ENCODE data around the gene IFIT5.

IFIT5 gene

DNA sequence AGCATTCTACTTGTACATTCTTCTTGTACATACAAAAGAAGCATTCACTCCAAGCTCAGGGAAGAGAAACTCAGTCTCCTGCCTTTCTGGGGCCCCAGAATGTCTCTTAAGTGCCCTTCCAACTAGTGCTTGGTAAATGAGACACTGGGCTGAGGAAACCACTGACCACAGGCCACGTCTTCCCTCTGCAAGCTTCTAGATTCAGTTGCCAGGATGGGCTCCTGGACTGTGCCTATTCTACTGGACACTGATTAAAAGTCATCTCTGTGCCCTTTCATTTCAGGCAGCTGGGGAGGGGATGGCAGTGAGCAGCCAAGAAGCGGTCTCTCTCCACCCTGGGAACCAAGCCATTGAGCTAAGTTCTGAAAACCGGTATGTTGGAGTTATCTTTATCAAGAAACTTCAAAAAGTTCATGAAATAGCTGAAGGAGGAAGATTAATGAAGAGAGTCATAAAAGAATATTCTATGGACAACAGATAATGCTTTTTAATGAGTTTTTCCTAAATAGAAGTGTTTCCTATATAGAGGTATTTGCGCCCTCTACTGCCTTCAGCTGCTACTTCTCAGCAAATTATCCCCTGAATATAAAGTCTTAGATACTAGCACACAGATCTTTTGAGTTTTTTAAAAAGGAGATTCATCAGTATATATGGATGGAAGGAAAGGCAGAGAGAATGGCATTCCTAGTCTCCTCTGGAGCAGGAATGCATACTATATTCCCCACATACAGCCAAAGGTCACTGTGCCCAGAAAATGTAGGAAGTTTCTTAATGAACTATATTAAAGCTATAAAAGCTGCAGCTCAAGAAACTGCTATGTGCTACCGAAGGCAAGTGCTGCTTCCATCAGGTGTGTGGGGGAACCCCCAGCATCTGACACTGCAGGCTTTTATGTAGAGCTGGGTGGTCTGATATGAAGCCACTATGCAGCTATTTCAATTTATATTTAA is 44.9 kb upstream of the IFIT5 start:
- Histone ChIP-seq H4K20me1 (ENCODE audit: insufficient read depth, low read length) (no peaks in the 10 kb centered on the region), H3K79me2 (ENCODE audit: low read length) (no peaks in the 10 kb centered on the region), H2AFZ (ENCODE audit: low read depth, low read length) (no peak overlapping the region), H3K27me3 (ENCODE audit: low read depth, low read length) (no peaks in the 10 kb centered on the region), H3K4me2 (ENCODE audit: low read length) (no peak overlapping the region), H3K4me3 (ENCODE audit: low read length) (no peak overlapping the region), H3K36me3 (replicated peaks; ENCODE audit: low read depth, low read length) (no peaks in the 10 kb centered on the region), H3K9me3 (ENCODE audit: insufficient read depth, low read length) (no peaks in the 10 kb centered on the region), H3K27ac (ENCODE audit: low read length) (no peak overlapping the region), H3K4me1 (ENCODE audit: low read length) (peaks cover 9% of the 10 kb centered on the region), H3K9ac (ENCODE audit: low read length) (no peak overlapping the region)
- TF ChIP-seq EZH2phosphoT487 (IDR thresholded peaks at IDR 0.05; ENCODE audit: low read depth) (no peak), CTCF (IDR thresholded peaks at IDR 0.05; ENCODE audit: low read depth, low read length) (peak; percentile 68)

- Histone ChIP-seq H3K4me1 (ENCODE audit: low read length) (peaks cover 3% of the 10 kb centered on the region; the same call in 1 of the 2 replicates), H3K27ac (ENCODE audit: low read length) (no peak overlapping the region), H2AFZ (ENCODE audit: low read depth, low read length) (no peak overlapping the region), H3K4me3 (ENCODE audit: low read length) (no peak overlapping the region), H3K36me3 (replicated peaks; ENCODE audit: low read depth, low read length) (no peaks in the 10 kb centered on the region), H4K20me1 (ENCODE audit: insufficient read depth, low read length) (no peaks in the 10 kb centered on the region), H3K27me3 (ENCODE audit: low read depth, low read length) (no peaks in the 10 kb centered on the region), H3K79me2 (ENCODE audit: low read length) (no peaks in the 10 kb centered on the region), H3K9me3 (ENCODE audit: insufficient read depth, low read length) (no peaks in the 10 kb centered on the region), H3K9ac (ENCODE audit: low read length) (no peak overlapping the region), H3K4me2 (ENCODE audit: low read length) (no peak overlapping the region)
- no peak for TF ChIP-seq EZH2phosphoT487 (IDR thresholded peaks at IDR 0.05; ENCODE audit: low read depth)
- TF ChIP-seq CTCF (IDR thresholded peaks at IDR 0.05; ENCODE audit: low read depth, low read length), result no peak
Observed at GRCh38 chr10:89371079-89371478, 43.3 kb upstream of the IFIT5 start.

DNA sequence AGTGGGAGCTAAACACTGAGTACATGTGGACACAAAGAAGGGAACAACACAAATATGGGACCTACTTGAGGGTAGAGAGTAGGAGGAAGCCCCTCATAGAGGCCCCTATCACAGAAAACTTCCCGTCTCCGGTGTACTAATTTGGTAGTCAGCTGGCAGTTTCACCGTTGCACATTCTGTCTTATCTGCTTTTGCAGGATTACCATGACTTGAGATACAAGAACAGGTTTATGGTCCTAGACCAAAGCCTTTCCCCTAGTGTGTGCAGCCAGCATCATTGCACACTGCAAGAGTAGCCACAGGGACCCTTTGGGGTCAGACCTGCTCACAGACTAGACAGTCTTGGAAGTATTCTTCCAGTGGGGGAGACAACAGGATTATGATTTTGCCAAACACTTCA is 42.4 kb upstream of the IFIT5 start:
- Histone ChIP-seq H3K9me3 (ENCODE audit: insufficient read depth, low read length) (no peaks in the 10 kb centered on the region), H4K20me1 (ENCODE audit: insufficient read depth, low read length) (no peaks in the 10 kb centered on the region), H2AFZ (ENCODE audit: low read depth, low read length) (no peak overlapping the region), H3K9ac (ENCODE audit: low read length) (no peak overlapping the region), H3K4me2 (ENCODE audit: low read length) (no peak overlapping the region), H3K36me3 (replicated peaks; ENCODE audit: low read depth, low read length) (no peaks in the 10 kb centered on the region), H3K27me3 (ENCODE audit: low read depth, low read length) (no peaks in the 10 kb centered on the region), H3K4me3 (ENCODE audit: low read length) (no peak overlapping the region), H3K27ac (ENCODE audit: low read length) (no peak overlapping the region), H3K4me1 (ENCODE audit: low read length) (peaks cover 3% of the 10 kb centered on the region; the same call in 1 of the 2 replicates), H3K79me2 (ENCODE audit: low read length) (no peaks in the 10 kb centered on the region)
- TF ChIP-seq CTCF (IDR thresholded peaks at IDR 0.05; ENCODE audit: low read depth, low read length) (no peak), EZH2phosphoT487 (IDR thresholded peaks at IDR 0.05; ENCODE audit: low read depth) (no peak)

DNA sequence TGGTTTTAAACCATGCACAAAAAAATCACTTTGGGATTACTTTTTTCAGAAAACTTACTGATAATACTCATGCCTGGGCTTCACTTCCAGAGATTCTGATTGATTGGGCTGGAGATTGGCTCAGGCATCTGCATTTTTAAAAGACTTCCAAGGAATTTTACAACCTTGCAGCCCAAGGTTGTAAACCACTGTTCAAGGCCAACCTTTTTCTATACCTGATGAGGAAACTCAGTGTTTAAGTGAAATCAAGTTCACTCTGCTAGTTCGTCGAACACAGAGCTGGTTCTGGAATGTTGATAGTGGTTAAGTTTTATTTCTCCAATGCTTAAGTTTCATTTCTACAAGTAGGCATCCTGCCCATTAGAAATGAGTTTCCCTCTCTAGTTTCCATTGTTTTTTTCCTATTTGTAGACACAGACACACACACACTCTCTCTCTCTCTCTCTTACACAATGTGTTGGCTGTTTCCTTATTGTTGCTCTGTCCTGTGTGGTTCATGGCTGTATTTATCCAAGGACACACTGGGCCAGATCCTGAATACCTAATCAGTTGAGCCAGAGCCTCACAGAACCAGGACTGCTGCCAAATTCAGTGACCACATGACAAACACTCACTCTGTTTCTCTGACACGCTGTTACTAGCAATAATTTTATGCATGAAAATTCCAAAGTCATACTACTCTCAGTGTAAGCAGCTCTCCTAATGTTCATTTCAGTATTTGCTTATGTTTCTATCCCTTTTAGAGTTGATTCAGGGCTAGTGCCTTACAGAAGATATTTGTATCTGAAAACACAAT is 40.3 kb upstream of the IFIT5 start:
- no peak overlapping the region for H2AFZ ChIP-seq (ENCODE audit: low read depth, low read length)
- no peaks in the 10 kb centered on the region for H3K9me3 ChIP-seq (ENCODE audit: insufficient read depth, low read length)
- H3K4me1 ChIP-seq (ENCODE audit: low read length), result peaks cover 3% of the 10 kb centered on the region; the same call in 1 of the 2 replicates
- H3K79me2 ChIP-seq (ENCODE audit: low read length), result no peaks in the 10 kb centered on the region
- no peaks in the 10 kb centered on the region for H4K20me1 ChIP-seq (ENCODE audit: insufficient read depth, low read length)
- TF ChIP-seq EZH2phosphoT487 (IDR thresholded peaks at IDR 0.05; ENCODE audit: low read depth) (no peak), CTCF (IDR thresholded peaks at IDR 0.05; ENCODE audit: low read depth, low read length) (no peak)
- no peak overlapping the region for H3K9ac ChIP-seq (ENCODE audit: low read length)
- no peak overlapping the region for H3K27ac ChIP-seq (ENCODE audit: low read length)
- no peak overlapping the region for H3K4me2 ChIP-seq (ENCODE audit: low read length)
- no peak overlapping the region for H3K4me3 ChIP-seq (ENCODE audit: low read length)
- H3K27me3 ChIP-seq (ENCODE audit: low read depth, low read length), result no peaks in the 10 kb centered on the region
- no peaks in the 10 kb centered on the region for H3K36me3 ChIP-seq (replicated peaks; ENCODE audit: low read depth, low read length)

Data from OCI-LY3 (cell line).